HG03575 (cell line): ENCODE results near the gene EHBP1L1.

Experiments used
- ATAC-seq: cut with Tn5 transposase; IDR thresholded peaks from one replicate; pipeline ENCODE4 v1.9.1; 2021; ENCODE audit not compliant: unreplicated experiment, insufficient number of reproducible peaks, low FRiP score; ENCODE audit errors: extremely low read depth

Gene EHBP1L1

GRCh38 chr11:65640483-65641296, 64.8 kb downstream of the EHBP1L1 start:
- no peak for ATAC-seq

DNA sequence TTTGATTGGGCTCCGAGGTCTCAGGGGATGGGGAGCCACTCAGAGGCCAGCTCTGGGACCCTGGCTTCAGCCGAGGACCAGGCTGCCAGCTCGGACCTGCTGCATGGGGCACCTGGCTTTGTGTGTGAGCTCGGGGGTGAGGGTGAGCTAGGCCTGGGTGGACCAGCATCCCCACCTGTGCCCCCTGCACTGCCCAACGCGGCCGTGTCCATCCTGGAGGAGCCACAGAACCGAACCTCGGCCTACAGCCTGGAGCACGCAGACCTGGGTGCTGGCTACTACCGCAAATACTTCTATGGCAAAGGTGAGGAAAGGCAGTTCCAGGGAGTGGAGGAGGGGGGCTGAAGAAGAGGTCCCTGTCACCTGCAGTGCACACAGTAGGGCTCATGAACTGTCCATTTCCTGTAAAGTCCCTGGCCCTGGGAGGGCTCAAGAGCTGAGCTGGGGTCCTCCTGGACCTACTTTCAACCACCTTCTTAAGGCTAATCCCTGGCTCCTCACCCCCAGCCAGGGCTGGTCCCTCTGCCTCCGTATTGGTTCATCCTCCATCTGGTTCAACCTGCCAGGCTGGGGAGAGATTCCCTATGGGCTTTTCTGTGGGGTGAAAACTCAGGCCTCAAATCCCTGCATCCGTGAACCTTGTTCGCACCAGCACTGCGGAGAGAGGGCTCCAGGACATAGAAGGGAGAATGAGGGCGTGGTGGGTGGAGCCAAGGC, 65.6 kb downstream of the EHBP1L1 start:
- no peak for ATAC-seq
